HG03060 (cell line): ENCODE data around the gene DVL3.
A peak's percentile ranks its signal among the peaks of the same experiment; 100 is the strongest.
"Not testable (repeated sequence)": the region's sequence is repeated elsewhere in the genome, so short reads cannot be mapped to it uniquely, and the experiment has no call there.

Experiments used
- ATAC-seq: cut with Tn5 transposase; IDR thresholded peaks from one replicate; pipeline ENCODE4 v1.9.1; 2021; ENCODE audit warnings: low read depth, moderate number of reproducible peaks; ENCODE audit not compliant: unreplicated experiment

The DVL3 gene

DNA sequence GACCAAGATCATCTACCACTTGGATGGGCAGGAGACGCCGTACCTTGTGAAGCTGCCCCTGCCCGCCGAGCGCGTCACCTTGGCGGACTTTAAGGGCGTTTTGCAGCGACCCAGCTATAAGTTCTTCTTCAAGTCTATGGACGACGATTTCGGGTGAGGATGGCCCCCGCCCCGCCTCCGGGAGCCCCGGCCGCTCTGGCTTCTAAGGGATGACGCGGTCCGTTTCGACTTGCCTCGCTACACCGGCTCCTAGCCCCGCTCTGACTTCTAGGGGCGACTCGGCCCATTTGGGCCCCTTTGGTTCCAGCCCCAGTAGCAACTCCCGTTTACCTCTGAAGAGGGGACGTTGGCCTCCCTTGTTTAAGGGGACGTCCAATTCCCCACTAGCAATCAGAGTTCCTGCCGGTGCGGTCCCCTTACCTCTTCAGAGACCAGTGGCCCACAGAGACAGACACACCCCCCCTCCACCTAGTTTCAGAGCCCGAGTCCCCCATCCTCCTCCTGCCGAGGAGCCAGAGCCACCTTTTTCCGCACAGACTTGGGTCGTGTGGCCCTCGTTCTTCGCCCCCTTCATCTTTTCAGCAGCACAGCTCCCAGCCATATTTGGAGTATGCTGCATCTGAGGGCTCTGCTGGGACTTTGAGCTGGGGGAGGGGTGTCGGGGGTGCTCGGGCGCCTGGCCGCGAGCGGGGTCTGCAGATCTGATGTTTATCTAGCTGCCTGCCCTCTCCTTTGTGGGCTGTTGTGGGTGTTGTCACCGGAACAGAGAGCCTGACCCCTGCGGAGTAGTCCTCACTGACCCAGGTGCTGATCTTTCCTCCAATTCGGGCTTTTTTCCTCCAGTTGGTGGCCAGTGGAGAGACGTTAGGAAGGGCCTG is 706 bp downstream of the DVL3 start:
- no peak for ATAC-seq

DNA sequence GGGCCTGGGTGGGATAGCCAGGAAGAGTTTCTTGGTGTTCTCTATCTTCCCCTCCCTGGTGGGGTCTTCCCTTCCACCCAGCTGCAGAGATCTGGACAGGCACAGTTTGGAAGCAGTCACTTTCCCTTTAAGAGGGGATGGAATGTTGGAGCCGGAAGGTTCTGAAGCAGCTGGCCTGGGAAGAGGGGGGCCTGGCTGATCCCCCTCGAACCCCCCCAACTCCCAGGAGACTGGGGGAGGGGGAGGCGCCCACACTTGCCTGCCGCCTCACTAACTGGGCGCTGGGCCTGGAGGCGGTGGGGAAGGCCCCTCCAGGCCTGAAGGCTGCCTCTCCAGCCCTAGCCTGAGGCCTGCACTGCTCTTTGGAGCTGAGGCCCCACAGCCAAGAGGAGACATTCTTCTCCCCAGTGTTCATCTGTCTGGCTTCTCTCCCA is 1.4 kb downstream of the DVL3 start:
- ATAC-seq = no peak

DNA sequence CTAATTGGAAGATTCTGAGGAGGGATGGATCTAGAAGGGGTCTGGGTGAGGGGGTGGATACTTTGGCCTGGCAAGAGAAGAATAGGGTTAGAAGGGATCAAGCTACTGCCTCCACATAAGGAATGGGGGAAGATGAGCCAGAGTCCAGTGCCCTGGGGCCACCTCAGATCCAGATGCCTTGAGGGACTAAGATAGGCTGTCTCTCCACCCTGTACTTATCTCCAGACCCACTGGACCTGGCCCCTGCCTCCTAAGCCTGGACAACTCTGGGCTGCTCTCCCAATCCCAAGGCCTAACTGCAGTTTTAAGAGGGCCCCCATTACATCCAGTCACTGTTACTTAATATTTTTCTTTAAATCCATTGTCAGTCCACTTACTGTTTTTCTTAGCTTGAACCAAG is 2.0 kb downstream of the DVL3 start:
- ATAC-seq = no peak

DNA sequence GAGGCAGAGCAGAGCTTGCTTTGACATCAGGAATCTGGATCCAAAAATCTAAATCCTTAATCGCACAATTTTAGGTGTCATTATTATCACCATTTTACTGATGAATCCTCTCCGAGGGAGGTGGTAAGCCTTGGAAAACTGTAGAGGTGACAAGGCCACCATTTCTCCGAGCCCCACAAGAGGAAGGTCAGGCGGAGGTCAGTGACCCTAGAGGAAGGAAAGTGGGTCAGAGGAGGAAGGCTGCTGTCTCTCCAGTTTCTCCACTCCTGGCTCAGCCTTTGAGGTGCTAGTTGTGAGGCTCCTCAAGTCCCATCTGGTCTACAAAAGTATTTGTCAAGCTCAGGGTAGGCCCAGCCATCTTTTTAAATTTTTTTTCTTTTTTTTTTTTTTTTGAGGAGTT is 3.2 kb downstream of the DVL3 start:
- ATAC-seq = no peak

DNA sequence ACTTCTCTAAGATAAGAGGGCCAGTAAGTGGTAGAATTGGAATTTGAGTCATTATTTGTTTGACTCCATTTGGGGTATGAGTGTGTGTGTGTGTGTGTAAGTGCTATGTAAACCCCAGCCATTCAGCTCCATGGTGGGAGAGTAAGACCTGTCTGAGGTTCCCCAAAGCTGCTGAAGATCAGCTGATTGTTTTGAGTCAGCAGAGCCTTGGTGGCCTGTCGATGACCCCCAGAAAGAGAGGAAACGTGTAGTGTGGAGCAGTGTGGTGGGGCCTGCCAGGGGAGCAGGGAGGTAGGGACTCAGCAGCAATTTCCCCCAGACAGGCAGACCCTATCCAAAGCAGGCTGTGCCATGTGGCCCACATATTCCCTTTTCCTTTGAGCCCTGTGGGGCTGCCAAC is 5.3 kb downstream of the DVL3 start:
- ATAC-seq = peak; percentile 35

DNA sequence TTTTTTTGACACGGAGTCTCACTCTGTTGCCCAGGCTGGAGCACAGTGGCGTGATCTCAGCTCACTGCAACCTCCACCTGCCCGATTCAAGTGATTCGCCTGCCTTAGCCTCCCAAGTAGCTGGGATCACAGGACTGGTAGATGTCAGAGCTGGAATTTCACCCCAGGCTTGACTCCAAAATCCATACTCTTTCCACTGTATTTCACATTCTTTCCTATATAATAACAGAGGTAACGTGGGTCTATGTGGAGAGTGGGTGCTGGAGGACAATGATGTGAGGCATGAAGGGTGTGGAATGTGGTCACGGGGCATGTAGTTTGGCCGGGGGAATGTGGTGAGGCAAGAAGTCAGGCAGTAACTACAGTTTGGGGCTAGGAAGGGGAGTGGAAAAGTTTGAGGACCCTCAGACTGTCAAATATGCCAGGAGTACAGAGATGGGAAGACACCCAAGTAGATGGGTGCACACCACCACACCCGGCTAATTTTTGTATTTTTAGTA is 7.4 kb downstream of the DVL3 start:
- ATAC-seq = not testable (repeated sequence)

DNA sequence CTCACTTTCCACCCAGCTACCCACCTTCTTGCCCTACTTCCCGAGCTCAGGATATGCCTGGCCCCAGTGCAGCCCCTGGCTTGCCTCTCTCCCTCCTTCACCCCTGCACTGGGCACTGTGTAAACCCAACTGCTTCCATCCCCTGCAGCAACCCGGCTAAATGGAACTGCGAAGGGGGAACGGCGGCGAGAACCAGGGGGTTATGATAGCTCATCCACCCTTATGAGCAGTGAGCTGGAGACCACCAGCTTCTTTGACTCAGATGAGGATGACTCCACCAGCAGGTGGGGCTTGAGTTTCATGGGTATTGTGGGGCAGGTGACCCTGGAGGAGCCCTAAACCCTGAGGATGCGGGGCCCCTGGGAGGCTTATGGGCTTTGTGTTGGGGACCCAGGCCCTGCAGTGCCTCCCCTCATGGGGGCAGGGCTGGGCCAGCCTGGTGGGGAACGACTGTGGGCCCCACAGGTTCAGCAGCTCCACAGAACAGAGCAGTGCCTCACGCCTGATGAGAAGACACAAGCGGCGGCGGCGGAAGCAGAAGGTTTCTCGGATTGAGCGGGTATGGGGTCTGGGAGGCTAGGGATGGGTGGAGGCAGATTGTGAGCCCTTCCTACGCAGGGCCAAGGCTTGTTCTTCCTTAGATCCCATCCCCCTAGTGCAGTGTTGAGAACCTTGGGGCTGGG is 9.6 kb downstream of the DVL3 start:
- no peak for ATAC-seq

DNA sequence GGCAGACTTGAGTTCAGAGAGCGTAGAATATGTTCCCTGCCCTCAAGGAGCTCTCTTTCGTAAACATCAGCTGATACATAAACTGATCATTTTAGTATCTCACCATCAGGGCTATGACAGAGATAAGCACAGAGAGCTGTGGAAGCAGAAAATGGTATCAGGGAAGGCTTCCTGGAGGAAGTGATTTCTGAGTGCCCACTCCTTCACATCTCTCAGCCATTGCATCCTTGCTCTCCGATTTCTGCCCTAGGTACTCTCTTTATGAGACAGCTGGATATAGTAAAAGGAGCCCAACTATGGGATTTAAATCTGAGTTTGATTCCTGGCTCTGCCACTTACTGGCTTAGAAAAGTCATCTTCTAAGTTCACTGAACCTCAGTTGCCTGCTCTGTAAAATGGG is 10.4 kb downstream of the DVL3 start:
- no peak for ATAC-seq

DNA sequence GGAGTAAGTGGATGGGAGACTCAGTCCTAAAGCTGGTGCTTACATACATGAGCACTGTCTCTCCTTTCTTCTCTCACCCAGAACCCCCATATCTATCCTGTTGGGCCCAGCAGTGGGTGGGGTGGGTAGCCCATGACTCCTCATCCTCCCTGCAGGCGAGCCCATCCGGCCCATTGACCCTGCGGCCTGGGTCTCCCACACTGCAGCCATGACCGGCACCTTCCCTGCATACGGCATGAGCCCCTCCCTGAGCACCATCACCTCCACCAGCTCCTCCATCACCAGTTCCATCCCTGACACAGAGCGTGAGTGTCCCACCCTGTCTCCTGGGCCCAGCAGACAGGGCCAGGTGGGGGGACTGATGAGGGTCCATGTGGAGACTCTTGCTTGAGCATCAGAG is 11.5 kb downstream of the DVL3 start:
- ATAC-seq = no peak

DNA sequence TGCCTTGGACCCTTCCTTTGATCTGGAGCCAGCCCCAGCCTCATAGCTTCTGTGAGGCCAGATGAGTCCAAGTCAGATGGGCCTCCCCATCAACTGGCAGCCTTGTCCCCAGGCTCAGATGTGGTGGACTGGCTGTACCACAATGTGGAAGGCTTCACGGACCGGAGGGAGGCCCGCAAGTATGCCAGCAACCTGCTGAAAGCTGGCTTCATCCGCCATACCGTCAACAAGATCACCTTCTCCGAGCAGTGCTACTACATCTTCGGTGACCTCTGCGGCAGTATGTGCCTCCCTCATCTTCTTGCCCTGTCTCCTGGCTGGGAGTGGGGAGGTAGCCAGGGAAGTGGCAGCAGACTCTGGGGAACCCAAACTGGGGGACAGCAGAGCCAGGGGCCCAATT is 12.6 kb downstream of the DVL3 start:
- ATAC-seq = no peak

DNA sequence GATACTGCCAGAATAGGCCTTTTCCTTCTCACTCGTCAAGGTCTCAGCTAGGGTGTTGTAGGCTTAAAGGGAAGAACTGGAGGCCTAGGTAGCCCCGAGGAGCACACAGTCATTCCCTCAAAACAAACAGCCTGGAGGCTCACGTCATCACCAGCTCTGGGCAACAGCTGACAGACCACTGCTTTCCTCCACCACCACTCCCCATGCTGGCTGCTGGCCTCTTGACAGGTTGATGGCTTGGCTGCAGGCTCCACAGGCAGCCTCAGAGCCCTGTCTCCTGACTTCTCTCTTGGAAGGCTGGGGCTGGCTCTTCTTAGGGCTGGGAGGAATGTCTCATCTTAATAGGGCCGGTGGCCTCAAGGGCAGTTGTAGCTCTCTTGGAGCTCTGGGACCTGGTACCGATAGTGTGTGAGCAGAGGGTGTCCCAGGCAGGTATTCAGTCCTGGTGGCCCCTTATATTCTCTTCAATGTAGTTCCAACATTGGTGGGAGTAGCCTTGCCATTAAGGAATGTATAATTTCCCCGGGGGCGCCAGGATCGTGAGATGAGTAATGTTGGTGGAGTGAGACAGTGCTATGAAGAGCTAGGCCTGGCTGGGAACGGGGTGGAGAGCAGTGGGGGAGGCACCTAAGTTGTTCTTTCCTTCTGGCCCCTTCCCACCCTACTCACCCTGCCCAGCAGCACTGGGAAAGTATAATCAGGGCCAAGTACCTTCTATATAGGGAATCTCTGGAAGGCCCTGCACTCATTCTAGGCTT is 13.4 kb downstream of the DVL3 start:
- no peak for ATAC-seq

DNA sequence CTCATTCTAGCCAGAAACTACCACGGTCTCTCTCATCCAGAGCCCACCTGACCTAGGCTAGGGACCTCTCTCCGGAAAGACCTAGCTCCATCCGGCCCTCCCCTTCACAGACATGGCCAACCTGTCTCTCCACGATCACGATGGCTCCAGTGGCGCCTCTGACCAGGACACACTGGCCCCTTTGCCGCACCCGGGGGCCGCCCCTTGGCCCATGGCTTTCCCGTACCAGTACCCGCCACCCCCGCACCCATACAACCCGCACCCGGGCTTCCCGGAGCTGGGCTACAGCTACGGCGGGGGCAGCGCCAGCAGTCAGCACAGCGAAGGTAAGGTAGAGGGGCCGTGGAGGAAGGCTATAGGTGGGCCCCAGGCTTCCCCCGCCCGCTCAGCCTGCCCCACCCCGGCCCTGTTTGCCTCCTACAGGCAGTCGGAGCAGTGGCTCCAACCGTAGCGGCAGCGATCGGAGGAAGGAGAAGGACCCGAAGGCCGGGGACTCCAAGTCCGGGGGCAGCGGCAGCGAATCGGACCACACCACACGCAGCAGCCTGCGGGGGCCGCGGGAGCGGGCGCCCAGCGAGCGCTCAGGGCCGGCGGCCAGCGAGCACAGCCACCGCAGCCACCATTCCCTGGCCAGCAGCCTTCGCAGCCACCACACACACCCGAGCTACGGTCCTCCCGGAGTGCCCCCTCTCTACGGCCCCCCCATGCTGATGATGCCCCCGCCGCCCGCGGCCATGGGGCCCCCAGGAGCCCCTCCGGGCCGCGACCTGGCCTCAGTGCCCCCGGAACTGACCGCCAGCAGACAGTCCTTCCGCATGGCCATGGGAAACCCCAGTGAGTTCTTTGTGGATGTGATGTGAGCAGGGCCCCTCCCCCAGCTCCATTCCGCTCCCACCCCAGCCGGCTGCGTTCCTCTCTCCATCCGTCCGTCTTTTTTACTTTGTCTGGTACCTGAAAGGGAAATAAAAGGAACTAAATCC is 15.0 kb downstream of the DVL3 start:
- ATAC-seq = no peak

DNA sequence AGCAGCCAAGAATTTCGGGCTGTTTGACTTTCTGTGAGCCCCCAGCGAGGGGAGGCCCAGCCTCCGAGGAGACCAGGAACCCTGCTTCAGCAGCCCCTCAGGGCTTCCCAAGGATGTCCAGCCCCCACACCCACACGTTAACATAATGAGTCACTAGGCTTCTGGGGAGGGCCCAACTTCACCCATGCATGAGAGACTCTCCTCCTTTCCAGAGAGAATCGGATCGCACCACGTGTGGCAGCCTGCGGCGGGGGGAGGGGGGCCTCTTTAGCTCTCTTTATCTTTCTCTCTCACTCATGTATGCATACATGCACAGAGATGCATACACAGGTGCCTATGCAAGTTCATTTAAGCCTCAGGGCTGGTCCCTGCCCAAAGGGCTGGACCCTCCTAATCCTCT is 16.4 kb downstream of the DVL3 start:
- no peak for ATAC-seq

DNA sequence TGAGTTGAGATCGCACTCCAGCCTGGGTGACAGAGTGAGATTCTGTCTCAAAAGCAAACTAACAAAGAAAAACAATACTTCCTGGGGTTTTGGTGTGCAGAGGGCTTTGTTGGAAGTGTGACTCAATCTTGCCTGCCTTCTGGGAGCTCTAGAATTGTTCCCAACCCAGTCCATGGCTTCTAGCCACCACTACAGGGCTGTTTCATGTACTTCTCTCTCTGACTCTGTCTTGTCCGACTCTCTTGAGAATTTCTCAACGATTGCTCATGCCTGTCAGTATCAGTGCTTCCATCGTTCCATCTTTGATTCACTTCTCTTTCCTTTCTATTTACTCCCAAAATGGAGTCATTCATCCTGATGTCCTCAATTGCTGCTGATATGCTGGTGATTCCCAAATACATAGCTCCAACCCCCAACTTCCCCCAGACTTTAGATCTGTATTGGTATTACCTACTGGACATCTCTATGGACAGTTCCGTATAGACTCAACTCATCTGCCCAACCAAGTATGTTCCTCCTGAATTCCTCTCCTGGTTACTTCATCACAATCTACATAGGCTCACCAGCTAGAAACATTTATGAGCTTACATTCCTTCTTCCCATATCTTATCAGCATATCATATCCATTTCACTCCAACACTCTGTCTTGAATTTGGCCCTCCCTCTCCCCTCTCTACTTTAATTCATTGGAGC is 17.6 kb downstream of the DVL3 start:
- no peak for ATAC-seq

DNA sequence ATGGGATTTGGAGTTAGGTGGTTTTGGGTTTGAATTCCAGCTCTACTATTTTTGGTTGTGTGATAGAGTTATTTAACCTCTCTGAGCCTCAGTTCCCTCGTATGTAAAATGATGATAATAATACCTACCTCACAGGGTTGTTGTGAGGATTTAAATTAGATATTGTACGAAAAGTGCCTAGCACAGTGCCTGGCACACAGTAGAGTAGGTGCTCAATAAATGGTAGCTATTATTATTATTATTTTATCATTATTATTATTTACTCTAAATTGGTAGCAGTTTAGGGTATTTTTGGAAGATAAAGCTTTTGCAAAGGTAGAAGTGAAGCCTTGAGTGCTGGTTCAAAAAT is 18.2 kb downstream of the DVL3 start:
- no peak for ATAC-seq

DNA sequence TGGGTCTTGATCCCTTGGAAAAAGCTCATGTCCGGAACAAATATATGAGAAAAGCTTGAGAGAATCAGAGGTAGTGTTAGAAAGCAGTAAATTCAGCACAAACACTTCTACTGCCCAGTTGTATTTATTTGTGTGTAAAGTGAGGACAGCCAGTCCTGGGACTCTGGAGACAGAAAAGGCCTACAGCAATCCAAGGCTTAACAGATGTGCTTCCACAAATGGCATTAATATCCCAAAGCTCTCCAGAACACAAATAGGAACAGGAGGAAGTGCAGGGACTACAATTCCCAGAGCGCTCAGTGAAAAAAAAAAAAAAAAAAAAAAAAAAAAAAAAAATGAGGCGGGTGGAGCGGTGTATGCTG is 19.1 kb downstream of the DVL3 start:
- ATAC-seq = no peak

DNA sequence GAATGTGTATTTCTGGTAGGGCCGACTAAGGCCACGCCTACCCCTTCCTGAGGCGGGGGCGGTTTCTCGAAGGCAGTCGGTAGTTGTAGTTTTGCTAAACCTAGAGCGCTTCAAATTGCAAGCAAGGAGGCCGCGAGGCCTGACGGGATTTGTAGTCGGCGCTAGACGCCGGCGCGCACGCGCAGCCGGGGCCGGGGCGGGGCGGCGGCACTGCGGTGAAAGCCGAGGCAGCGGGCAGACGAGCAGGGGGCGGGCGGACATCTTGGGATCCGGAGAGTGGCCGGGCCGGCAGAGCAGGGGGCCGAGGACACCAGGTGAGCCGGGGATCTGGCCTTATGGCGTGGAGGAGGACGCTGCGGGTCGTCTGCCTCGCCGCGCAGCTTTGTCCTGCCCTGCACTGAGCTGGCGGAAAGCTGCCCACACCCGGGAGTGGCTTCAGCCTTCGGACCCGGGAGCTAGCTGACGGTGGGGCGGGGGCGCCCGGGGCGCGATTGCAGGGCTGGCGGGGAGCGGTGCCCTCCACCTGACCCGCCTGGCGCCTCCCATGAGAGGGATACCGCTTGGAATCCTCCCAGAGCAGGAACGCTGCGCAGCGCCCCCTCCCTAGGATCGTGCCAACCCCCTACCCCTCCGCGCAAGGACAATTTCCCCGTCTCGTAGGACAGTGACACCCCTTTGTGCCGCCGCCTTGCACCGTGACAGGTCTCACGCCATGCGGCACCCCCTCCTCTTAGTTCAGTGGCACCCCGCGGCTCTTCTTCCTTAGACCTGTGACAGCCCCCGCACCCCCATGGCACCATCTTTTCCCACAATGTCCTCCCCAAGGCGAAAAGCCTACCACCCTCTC is 19.7 kb downstream of the DVL3 start, which contains the start of gene AP2M1:
Gene AP2M1, plus strand, starts transcription at position 210 of the 847 bp plus-strand sequence. CDS start 2,139 bp downstream, outside the sequence.
- ATAC-seq = peak; percentile 93

DNA sequence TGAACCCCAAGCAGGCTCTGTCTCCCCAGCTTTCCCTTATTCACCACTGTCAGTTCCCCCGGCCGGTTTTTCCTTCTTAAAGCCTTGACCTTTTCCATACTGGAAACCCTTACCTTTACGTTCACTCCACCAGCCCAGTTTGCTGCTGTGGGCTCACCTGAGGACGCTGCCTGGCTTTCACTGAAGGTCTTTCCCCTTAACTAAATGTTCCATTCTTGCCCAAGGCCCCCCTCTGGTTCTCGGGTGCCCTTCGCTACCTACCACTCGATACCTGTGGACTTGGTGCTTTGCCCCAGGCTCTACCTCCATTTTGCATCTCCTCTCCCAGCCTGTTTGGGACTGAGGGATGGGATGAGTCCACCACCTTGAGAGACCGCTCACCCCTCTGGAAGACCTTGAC is 20.3 kb downstream of the DVL3 start:
- ATAC-seq = no peak

DNA sequence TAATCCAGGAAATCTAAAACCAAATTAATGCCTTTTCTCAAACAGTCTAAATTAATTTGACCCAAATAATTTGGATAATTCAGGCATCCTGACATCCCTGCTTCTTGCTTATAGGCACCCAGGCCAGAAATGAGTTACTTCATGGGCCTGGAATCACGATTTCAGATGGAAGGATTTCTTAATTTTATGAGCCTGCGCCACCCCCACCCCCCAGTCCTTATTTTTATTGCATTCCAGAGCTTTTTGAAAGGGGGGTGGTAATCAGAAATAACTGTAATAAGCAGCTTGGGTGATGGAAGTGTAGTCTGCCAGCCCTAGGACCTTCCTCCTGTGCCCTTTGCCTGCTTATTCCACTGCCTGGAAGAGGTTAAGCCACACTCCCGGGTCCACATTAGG is 20.8 kb downstream of the DVL3 start:
- no peak for ATAC-seq
